ENCODE measurements around the gene CAPNS2.

Gene CAPNS2

GRCh38 chr16:55566432-55567175 lies at the start of gene CAPNS2:
Gene CAPNS2, plus strand, starts transcription at chr16:55566684. Its CDS starts 73 bp downstream, at chr16:55566757.
- no peak for DNase-seq

- DNase-seq: no peak
Measured at GRCh38 chr16:55521792-55522191, 44.7 kb upstream of the CAPNS2 start.

GRCh38 chr16:55526441-55526840 lies 40.0 kb upstream of the CAPNS2 start:
- no peak for DNase-seq

GRCh38 chr16:55527885-55528284 lies 38.6 kb upstream of the CAPNS2 start:
- DNase-seq: no peak

GRCh38 chr16:55529018-55529417 lies 37.5 kb upstream of the CAPNS2 start:
- DNase-seq: no peak

- no peak for DNase-seq
Measured at GRCh38 chr16:55530316-55530856, 36.1 kb upstream of the CAPNS2 start.

- no peak for DNase-seq
Measured at GRCh38 chr16:55532227-55532626, 34.3 kb upstream of the CAPNS2 start.

GRCh38 chr16:55534756-55535155 lies 31.7 kb upstream of the CAPNS2 start:
- no peak for DNase-seq

GRCh38 chr16:55539049-55539448 lies 27.4 kb upstream of the CAPNS2 start:
- no peak for DNase-seq

GRCh38 chr16:55539488-55539887 lies 27.0 kb upstream of the CAPNS2 start:
- DNase-seq: no peak

GRCh38 chr16:55540221-55540620 lies 26.3 kb upstream of the CAPNS2 start:
- DNase-seq: no peak

GRCh38 chr16:55542459-55543082 lies 23.9 kb upstream of the CAPNS2 start:
- DNase-seq: no peak

GRCh38 chr16:55543472-55543871 lies 23.0 kb upstream of the CAPNS2 start:
- no peak for DNase-seq

- DNase-seq: no peak
Measured at GRCh38 chr16:55552621-55553020, 13.9 kb upstream of the CAPNS2 start.

GRCh38 chr16:55555436-55555835 lies 11.0 kb upstream of the CAPNS2 start:
- DNase-seq: no peak

GRCh38 chr16:55557186-55557585 lies 9.3 kb upstream of the CAPNS2 start:
- no peak for DNase-seq

- no peak for DNase-seq
Measured at GRCh38 chr16:55559233-55559632, 7.3 kb upstream of the CAPNS2 start.

GRCh38 chr16:55559933-55560516 lies 6.5 kb upstream of the CAPNS2 start:
- no peak for DNase-seq

GRCh38 chr16:55561319-55561848 lies 5.1 kb upstream of the CAPNS2 start:
- no peak for DNase-seq

- DNase-seq: no peak
Measured at GRCh38 chr16:55562936-55563335, 3.5 kb upstream of the CAPNS2 start.

- no peak for DNase-seq
Measured at GRCh38 chr16:55563797-55564196, 2.7 kb upstream of the CAPNS2 start.

- DNase-seq: no peak
Measured at GRCh38 chr16:55565086-55565485, 1.4 kb upstream of the CAPNS2 start.

GRCh38 chr16:55567382-55567781 lies 898 bp downstream of the CAPNS2 start:
- no peak for DNase-seq

- DNase-seq: no peak
Measured at GRCh38 chr16:55568207-55568606, 1.7 kb downstream of the CAPNS2 start.

Measured in stimulated activated naive CD4-positive, alpha-beta T cell treated with Interleukin-2 at 50 U/mL for 16 hours (primary cell).